ENCODE measurements around the gene NPBWR2. TPM values are rescaled to one million over a fixed set of nuclear protein-coding genes. Genes with fewer than 3 reads are reported as not detected.
A peak's percentile ranks its signal among the peaks of the same experiment; 100 is the strongest.

NPBWR2 gene
- total RNA-seq, 1 donor from 2014 or later, result not detected

DNA sequence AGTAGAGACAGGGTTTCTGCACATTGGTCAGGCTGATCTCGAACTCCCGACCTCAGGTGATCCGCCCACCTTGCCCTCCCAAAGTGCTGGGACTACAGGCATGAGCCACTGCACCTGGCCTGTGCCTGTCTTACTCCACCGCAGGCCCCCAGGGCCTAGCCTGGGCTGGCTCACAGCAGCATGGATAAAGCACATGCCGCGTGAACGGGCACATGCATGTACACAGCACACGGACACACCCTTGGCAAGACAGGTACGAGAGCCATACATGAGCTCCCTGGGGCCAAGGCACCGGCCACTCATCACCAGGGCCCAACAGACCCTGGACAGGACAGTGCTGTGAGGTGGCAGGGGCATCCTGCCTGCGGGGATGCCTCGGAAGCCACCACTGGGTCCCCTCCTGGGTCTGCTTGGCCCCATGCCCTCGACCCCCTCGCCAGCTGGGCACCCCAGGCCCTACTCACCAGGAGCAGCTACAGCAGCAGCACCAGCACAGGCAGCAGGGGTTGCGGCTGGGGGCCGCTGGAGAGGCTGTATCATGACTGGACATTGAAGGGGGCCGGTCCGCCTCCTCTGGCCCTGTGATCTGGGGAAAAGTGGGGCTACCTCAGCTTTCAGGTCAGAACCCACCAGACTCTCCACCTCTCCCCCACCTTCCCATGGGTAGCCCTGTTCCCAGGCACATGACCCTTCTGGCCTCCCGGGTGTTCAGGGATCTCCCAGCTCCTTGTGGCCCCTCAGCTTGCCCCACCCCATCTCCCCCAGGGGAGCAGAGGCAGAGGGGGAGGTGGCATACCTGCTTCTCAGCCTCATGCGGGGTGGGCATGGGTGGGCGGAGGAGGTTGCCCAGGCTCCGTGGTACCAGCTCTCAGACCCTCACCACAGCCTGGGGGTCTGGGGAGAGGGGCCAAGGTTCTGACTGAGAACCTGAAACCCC, 31.0 kb downstream of the NPBWR2 start:
- intact Hi-C loops (cut with DNase I), result no loop called here
- Histone ChIP-seq H3K36me3 (peaks cover 25 to 30% of the 10 kb centered on the region in 2 donors), H3K4me3 (peak overlapping the region in 1 of 2 donors; percentile 90), H3K27me3 (no peaks in the 10 kb centered on the region), H3K4me1 (peaks cover 11 to 19% of the 10 kb centered on the region in 2 donors), H3K27ac (no peak overlapping the region), H3K9me3 (no peaks in the 10 kb centered on the region)
- no peak for TF ChIP-seq CTCF (IDR thresholded peaks at IDR 0.05)
- DNase-seq (ENCODE audit: low spot score in 2 of 2), result no peak

DNA sequence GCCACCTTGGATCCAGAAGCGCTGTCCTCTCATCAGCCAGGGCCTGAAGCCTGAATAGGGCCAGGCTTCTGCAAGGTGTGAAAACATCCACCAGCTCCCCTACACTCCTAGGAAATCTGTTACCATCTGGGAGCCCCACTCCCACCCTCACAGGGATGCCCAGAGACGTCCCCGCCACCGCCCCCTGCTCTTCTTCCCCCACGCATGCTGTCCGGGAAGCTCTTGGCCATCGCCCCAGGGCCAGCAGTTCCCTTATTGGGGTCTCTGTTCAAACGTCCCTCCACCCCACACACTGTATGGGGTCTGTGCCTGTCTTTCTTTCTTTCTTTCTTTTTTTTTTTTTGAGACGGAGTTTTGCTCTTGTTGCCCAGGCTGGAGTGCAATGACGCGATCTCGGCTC, 31.8 kb downstream of the NPBWR2 start:
- Histone ChIP-seq H3K27ac (no peak overlapping the region), H3K4me1 (peaks cover 11 to 19% of the 10 kb centered on the region in 2 donors), H3K36me3 (peaks cover 26 to 32% of the 10 kb centered on the region in 2 donors), H3K4me3 (no peak overlapping the region), H3K9me3 (no peaks in the 10 kb centered on the region), H3K27me3 (no peaks in the 10 kb centered on the region)
- no peak for DNase-seq (ENCODE audit: low spot score in 2 of 2)
- intact Hi-C loops (cut with DNase I), result no loop called here
- TF ChIP-seq CTCF (IDR thresholded peaks at IDR 0.05), result no peak

DNA sequence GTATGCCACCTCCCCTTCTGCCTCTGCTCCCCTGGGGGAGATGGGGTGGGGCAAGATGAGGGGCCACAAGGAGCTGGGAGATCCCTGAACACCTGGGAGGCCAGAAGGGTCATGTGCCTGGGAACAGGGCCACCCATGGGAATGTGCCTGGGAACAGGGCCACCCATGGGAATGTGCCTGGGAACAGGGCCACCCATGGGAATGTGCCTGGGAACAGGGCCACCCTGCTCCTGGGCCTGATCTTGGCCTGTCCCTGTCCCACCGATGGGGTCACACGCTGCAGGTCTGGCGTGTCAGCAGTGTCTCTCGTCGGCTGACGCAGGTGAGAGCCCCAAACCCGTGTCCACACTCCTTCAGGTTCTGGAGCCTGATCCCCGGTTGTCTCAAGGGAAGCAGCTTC, 32.4 kb downstream of the NPBWR2 start:
- H3K27ac ChIP-seq, result no peak overlapping the region
- intact Hi-C loops (cut with DNase I), result no loop called here
- H3K36me3 ChIP-seq, result peaks cover 32 to 38% of the 10 kb centered on the region in 2 donors
- no peak for TF ChIP-seq CTCF (IDR thresholded peaks at IDR 0.05)
- H3K4me3 ChIP-seq, result no peak overlapping the region
- H3K9me3 ChIP-seq, result no peaks in the 10 kb centered on the region
- peaks cover 11 to 15% of the 10 kb centered on the region in 2 donors for H3K4me1 ChIP-seq
- H3K27me3 ChIP-seq, result no peaks in the 10 kb centered on the region
- DNase-seq (ENCODE audit: low spot score in 2 of 2), result no peak

DNA sequence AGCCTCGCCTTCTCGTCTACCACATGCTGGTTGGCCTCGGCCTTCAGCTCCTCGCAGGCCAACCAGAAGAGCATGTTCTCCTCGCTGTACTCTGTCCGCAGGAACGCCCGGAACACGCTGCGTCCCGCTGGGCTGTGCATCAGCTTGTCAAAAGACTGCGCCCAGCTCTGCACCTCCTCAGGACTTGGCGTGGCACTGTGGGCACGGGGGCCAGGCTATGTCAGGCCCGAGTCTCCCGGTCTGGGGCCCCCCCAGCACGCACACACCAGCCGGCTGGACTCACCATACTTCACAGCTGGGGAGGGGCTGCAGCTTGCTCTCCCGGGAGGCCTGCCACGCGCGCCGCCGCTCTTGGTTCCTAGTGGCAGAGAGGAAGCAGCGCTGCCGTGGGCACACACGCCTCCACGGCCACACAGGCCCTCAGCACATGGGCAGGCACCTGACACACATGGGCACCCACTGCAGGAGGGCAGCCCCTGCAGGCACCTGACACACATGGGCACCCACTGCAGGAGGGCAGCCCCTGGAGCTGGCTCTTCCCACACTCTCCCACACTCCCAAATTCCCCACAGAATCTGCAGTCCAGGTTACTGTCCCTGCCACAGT, 33.1 kb downstream of the NPBWR2 start:
- no peak for TF ChIP-seq CTCF (IDR thresholded peaks at IDR 0.05)
- no peak overlapping the region for H3K27ac ChIP-seq
- no peaks in the 10 kb centered on the region for H3K9me3 ChIP-seq
- H3K27me3 ChIP-seq, result no peaks in the 10 kb centered on the region
- intact Hi-C loops (cut with DNase I), result no loop called here
- H3K36me3 ChIP-seq, result peaks cover 34 to 43% of the 10 kb centered on the region in 2 donors
- H3K4me1 ChIP-seq, result peaks cover 10 to 14% of the 10 kb centered on the region in 2 donors
- H3K4me3 ChIP-seq, result no peak overlapping the region
- no peak for DNase-seq (ENCODE audit: low spot score in 2 of 2)

DNA sequence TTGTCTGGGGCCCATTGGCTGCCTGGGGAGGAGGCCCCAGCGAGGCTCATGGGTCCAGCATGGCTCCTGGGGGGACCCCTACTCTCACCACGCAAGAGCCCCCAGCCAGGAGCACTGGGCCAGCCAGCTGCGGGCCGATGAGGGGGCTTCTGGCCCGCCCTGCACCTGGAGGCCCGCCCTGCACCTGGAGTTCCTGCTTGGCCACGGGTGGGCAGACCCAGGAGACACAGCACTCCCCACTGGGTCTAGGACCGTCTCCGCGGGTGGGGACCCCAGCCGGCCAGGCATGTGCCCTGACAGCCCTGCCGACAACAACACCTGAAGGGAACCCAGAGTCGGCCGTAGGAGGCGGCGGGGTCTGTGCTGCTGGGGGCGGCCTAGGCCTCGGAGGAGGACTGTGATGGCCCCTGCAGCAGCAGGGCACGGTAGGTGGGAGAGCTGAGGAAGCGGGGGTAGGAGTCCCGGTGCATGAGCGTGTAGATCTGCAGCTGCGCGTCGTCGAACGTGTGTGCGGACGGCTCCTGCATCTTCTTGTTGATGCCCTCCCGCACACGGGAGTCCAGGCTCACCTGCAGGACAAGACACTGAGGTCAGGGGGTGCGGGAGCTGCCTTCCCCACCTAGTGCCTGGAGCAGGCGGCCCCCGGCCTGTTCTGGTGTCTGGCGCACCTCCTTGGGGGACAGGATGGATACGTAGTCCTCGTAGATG, 33.7 kb downstream of the NPBWR2 start:
- peaks cover 34 to 50% of the 10 kb centered on the region in 2 donors for H3K36me3 ChIP-seq
- no peaks in the 10 kb centered on the region for H3K9me3 ChIP-seq
- no peak overlapping the region for H3K4me3 ChIP-seq
- intact Hi-C loops (cut with DNase I), result no loop called here
- no peak for DNase-seq (ENCODE audit: low spot score in 2 of 2)
- no peak overlapping the region for H3K27ac ChIP-seq
- peaks cover 4 to 8% of the 10 kb centered on the region in 2 donors for H3K4me1 ChIP-seq
- H3K27me3 ChIP-seq, result no peaks in the 10 kb centered on the region
- no peak for TF ChIP-seq CTCF (IDR thresholded peaks at IDR 0.05)

Data from ascending aorta (tissue), 2 donors.